Activated B cell treated with CpG ODN at 0.5 μM for 24 hours (primary cell): ENCODE data around the gene ENGASE. TPM values are rescaled to one million over a fixed set of nuclear protein-coding genes. Genes with fewer than 3 reads are reported as not detected.

ENCODE experiments used
- ATAC-seq: fragments of 200-7000 bp; cut with Tn5 transposase; one replicate; pipeline ENCODE4 v1.10.0; 2021; ENCODE audit warnings: low read depth, mild to moderate bottlenecking, moderate library complexity
- CTCF ChIA-PET: fragments of 350-600 bp; sonication (Branson Sonifier 250); formaldehyde crosslinking; loops from one replicate; lab custom pipeline; 2021; ENCODE audit warnings: antibody characterized with exemption; lab: Charles Lee
- POLR2A ChIA-PET: fragments of 350-600 bp; sonication (Branson Sonifier 250); formaldehyde crosslinking; loops from one replicate; lab custom pipeline; 2021; ENCODE audit warnings: antibody characterized with exemption; lab: Charles Lee
- DNase-seq: peaks from one replicate; pipeline ENCODE4 v3.0.0; 2022
- H3K27ac Mint-ChIP-seq: one replicate; pipeline ENCODE4 v1.8.0; 2020; ENCODE audit warnings: mixed read lengths
- H3K27me3 Mint-ChIP-seq: one replicate; pipeline ENCODE4 v1.8.0; 2021; ENCODE audit warnings: mixed read lengths
- H3K36me3 Mint-ChIP-seq: one replicate; pipeline ENCODE4 v1.8.0; 2021; ENCODE audit warnings: low read depth, mixed read lengths
- H3K4me1 Mint-ChIP-seq: one replicate; pipeline ENCODE4 v1.8.0; 2021; ENCODE audit warnings: mixed read lengths
- H3K4me3 Mint-ChIP-seq: one replicate; pipeline ENCODE4 v1.8.0; 2020; ENCODE audit warnings: mild to moderate bottlenecking, mixed read lengths
- H3K9me3 Mint-ChIP-seq: one replicate; pipeline ENCODE4 v1.8.0; 2020; ENCODE audit warnings: mixed read lengths
- intact Hi-C: fragments of 100-400 bp; cut with micrococcal nuclease; formaldehyde crosslinking; loops from one replicate; pipeline ENCODE4 v1.15.1; 2024
- total RNA-seq: library from RNA; stranded (reverse); gene quantifications from 2 replicates; pipeline ENCODE4 v1.2.3, GENCODE V29; 2022
- TF ChIP-seq, protein P1 (sequence below): fragments of 200-600 bp; IDR thresholded peaks from one replicate; pipeline ENCODE4 v1.8.0; 2022; ENCODE audit warnings: antibody characterized with exemption, mild to moderate bottlenecking

ENGASE gene, protein sequence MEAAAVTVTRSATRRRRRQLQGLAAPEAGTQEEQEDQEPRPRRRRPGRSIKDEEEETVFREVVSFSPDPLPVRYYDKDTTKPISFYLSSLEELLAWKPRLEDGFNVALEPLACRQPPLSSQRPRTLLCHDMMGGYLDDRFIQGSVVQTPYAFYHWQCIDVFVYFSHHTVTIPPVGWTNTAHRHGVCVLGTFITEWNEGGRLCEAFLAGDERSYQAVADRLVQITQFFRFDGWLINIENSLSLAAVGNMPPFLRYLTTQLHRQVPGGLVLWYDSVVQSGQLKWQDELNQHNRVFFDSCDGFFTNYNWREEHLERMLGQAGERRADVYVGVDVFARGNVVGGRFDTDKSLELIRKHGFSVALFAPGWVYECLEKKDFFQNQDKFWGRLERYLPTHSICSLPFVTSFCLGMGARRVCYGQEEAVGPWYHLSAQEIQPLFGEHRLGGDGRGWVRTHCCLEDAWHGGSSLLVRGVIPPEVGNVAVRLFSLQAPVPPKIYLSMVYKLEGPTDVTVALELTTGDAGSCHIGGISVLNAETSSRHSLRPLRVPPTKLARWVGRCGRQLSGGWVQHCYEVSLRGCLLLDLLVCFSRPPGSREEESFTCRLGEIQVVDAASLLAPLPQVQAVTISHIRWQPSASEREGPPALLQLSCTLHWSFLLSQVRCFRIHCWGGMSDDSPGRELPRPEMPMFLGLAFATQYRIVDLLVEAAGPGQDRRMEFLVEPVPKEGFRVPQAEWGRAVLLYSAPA
- 55.0 and 60.1 TPM in 2 replicates for total RNA-seq

DNA sequence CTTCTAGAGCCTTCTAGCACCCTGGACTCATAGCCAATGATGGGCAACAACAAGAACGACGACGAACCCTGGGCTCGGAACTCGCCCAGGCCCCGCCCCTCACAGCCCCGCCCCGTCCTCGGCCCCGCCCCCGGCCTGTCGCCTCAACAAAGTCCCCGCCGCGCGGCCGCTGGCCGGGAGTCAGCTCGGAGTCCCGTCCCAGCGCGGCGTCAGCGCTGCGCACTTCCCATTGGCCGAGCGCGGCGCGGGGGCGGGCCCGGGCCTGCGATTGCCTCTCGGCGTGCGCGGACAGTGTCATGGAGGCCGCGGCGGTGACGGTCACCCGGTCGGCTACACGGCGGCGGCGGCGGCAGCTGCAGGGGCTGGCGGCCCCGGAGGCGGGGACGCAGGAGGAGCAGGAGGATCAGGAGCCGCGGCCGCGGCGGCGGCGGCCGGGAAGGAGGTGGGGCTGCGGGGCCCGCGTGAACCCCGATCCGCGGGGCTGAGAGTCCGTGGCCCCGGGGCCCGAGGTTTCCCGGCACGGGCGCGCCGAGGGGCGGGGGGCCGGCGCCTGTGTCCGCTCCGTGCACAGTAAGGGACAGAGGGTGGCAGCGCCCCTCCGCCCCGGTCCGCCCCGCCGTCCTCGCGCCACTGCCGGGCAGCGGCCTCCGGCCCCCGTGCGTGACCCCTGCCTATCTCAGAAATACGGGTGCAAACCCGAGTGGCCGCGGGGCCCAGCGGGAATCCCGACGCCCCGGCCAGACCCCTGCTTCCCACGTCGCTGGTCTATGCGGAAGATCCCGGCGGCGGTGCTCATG lies at the start of gene ENGASE:
ENGASE (plus strand) TSS at position 176 of the 797 bp plus-strand sequence; CDS start at position 297, 121 bp downstream.
- intact Hi-C loops = loop anchor here (1.0 kb wide), 1 partner anchor 64 kb away; no protein-coding TSS in a partner anchor
- ChIA-PET POLR2A (interaction anchor here (0.7 to 0.9 kb wide), 3 partner anchors 65 to 514 kb away, joined by 3 to 4 read pairs (median 4); partner anchors contain the start of gene CANT1), CTCF (interaction anchor here (0.9 to 1.1 kb wide), 3 partner anchors 29 to 317 kb away, joined by 3 to 7 read pairs (median 3); no protein-coding TSS in a partner anchor)
- TF ChIP-seq, protein P1, sequence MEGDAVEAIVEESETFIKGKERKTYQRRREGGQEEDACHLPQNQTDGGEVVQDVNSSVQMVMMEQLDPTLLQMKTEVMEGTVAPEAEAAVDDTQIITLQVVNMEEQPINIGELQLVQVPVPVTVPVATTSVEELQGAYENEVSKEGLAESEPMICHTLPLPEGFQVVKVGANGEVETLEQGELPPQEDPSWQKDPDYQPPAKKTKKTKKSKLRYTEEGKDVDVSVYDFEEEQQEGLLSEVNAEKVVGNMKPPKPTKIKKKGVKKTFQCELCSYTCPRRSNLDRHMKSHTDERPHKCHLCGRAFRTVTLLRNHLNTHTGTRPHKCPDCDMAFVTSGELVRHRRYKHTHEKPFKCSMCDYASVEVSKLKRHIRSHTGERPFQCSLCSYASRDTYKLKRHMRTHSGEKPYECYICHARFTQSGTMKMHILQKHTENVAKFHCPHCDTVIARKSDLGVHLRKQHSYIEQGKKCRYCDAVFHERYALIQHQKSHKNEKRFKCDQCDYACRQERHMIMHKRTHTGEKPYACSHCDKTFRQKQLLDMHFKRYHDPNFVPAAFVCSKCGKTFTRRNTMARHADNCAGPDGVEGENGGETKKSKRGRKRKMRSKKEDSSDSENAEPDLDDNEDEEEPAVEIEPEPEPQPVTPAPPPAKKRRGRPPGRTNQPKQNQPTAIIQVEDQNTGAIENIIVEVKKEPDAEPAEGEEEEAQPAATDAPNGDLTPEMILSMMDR = no peak
- ATAC-seq = peak; percentile 97
- peak; percentile 90 for DNase-seq
- Mint-ChIP-seq H3K4me1 (peaks cover 15% of the 10 kb centered on the region), H3K36me3 (peaks cover 19% of the 10 kb centered on the region), H3K27ac (peak within 1 kb of the TSS; percentile 69), H3K27me3 (peaks cover 4% of the 10 kb centered on the region), H3K9me3 (no peaks in the 10 kb centered on the region), H3K4me3 (peak within 1 kb of the TSS; percentile 85)

DNA sequence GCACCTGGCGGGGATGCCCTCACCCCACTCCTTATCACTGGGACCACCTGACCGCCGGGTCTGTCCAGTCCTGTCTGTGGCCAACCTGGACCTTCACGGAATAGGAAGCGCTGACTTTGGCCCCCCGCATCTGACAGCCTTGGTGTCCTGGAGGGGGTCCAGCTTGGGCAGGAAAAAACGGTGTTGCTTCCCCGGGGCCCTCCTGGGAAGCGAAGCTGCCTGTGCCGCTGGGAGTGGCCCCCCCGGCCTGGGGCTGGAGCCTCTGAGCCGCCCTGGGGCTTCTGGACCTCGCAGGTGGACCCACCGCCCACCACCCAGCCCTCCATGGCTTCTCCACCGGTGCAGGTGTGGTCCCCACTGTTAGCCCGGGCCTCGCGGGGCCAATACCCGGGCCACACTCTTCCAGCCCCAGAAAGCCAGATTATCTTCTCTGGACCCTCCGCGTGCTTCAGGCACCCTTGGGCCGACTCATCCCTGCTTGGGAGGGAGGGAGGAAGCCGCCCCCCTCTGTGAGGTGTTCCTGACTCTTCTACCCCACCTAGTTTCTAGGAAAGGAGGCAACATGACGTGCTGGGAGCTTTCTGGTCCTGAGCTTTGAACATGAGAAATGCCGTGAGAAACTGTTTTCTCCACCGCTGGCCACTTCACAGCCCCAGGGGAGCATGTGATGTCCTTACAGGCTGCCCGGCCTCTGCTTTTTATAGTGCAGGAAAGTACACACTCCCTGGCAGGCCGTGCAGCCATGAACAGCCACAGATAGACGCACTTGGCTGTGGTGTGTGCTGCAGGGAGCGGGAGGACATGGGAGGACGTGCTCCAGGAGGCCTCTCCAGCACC lies 49.5 kb upstream of the ENGASE start:
- CTCF ChIA-PET = no interaction called here
- H3K4me3 Mint-ChIP-seq = peak overlapping the region; percentile 55
- no peak for DNase-seq
- POLR2A ChIA-PET = no interaction called here
- no peaks in the 10 kb centered on the region for H3K9me3 Mint-ChIP-seq
- H3K27ac Mint-ChIP-seq = no peak overlapping the region
- peaks cover 46% of the 10 kb centered on the region for H3K27me3 Mint-ChIP-seq
- no peak for ATAC-seq
- H3K4me1 Mint-ChIP-seq = peaks cover 10% of the 10 kb centered on the region
- no peaks in the 10 kb centered on the region for H3K36me3 Mint-ChIP-seq
- intact Hi-C loops = no loop called here
- TF ChIP-seq, protein P1 = no peak

DNA sequence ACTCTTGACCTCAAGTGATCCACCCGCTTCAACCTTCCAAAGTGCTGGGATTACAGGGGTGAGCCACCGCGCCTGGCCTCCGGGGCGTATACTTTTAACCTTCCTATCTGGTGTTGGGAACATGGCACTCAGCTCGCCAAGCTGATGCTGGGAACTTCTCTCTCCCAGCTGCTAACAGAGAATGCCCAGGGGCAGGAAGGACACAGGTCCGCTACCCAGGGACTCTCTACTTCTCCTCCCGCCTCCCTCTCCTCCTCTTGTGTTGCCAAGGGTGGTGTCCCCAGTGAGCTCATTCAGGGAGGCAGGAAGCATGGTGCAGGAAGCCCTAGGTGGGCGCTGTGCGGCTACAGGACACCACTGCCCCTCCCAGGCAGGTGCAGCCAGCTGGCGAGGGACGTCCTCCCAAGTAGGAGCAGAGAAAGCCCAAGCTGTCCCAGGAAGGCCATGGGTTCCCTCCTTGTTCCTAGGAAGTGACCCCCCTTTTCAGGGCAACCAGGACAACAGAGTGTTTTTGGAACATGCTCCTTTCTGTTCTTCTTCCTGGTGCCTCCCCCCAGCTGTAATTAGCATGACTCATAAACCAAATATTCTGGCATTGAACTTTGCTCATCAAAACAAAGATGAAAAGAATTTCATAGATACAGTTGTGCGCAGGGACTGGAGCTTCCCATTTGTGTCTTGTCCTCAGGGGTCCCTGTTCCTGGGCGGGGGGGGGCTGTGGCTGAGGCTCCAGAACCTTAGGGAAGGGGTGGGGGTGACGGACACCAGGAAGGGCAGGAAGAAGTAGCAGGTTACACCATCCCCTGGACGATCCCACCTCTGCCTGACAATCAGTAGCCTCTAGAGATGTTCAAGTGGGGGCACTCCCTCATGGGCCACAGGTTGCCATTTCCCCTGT lies 48.0 kb upstream of the ENGASE start:
- H3K27ac Mint-ChIP-seq = no peak overlapping the region
- H3K4me3 Mint-ChIP-seq = no peak overlapping the region
- POLR2A ChIA-PET = no interaction called here
- H3K4me1 Mint-ChIP-seq = peaks cover 10% of the 10 kb centered on the region
- TF ChIP-seq, protein P1 = no peak
- H3K36me3 Mint-ChIP-seq = no peaks in the 10 kb centered on the region
- DNase-seq (no peak), ATAC-seq (no peak)
- intact Hi-C loops = no loop called here
- CTCF ChIA-PET = no interaction called here
- H3K9me3 Mint-ChIP-seq = no peaks in the 10 kb centered on the region
- peaks cover 54% of the 10 kb centered on the region for H3K27me3 Mint-ChIP-seq

DNA sequence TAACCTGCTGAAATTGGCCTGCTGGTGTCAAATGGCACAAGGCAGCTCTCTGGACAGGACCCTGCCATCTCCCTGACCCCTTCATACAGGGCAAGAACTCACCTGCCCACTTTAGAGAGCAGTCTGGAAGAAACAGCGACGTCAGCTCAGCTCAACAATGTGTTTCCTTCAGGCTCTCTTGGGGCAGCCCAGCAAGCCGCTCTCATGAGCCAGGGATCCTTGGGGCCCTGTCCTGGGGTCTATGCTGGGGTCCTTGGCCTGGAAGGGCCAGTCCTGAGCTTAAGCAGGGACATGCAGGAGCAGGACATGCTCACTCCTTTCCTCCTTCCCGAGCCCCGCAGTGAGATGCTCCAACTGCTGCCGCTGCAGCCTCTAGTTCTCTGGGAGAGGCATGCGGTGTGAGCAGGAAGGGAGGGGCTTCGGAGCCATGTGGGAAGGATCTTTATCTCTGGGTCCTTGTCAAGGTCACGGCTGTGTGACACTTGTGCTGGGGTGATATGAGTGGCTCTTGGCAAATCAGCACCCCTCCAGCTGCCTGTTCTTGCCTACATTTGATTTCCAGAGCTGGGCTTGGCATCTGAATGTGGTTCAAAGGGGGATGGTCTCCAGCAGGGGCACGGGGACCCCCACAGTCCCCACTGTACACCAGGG lies 47.2 kb upstream of the ENGASE start:
- Mint-ChIP-seq H3K36me3 (no peaks in the 10 kb centered on the region), H3K4me3 (no peak overlapping the region), H3K4me1 (peaks cover 10% of the 10 kb centered on the region), H3K27ac (no peak overlapping the region), H3K27me3 (peaks cover 59% of the 10 kb centered on the region), H3K9me3 (no peaks in the 10 kb centered on the region)
- POLR2A ChIA-PET = no interaction called here
- CTCF ChIA-PET = no interaction called here
- DNase-seq = peak; percentile 12
- no peak for ATAC-seq
- TF ChIP-seq, protein P1 = no peak
- intact Hi-C loops = no loop called here
